ENCODE data around the gene SPATA2.
"Not testable (repeated sequence)": the region's sequence is repeated elsewhere in the genome, so short reads cannot be mapped to it uniquely, and the experiment has no call there.

DNA sequence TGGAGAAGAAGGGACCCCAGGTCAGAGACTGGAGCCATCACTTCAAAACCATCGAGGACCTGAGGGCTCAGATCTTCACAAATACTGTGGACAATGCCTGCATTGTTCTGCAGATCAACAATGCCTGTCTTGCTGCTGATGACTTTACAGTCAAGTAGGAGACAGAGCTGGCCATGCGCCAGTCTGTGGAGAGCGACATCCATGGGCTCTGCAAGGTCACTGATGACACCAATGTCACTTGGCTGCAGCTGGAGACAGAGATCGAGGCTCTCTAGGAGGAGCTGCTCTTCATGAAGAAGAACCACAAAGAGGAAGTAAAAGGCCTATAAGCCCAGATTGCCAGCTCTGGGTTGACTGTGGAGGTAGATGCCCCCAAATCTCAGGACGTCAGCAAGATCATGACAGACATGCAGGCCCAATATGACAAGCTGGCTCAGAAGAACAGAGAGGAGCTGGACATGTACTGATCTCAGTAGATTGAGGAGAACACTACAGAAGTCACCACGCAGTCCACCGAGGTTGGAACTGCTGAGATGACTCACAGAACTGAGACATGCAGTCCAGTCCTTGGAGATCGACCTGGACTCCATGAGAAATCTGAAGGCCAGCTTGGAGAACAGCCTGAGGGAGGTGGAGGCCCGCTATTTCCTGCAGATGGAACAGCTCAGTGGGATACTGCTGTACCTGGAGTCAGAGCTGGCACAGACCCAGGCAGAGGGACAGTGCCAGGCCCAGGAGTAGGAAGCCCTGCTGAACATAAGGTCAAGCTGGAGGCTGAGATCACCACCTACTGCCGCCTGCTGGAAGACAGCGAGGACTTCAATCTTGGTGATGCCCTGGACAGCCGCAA is 42.0 kb upstream of the SPATA2 start:
- TF ChIP-seq POLR2A (IDR thresholded peaks at IDR 0.05; ENCODE audit: low read length); CHD2 (IDR thresholded peaks at IDR 0.05; ENCODE audit: low read length, partially characterized antibody): not testable (repeated sequence)
- TF ChIP-seq, protein P1, sequence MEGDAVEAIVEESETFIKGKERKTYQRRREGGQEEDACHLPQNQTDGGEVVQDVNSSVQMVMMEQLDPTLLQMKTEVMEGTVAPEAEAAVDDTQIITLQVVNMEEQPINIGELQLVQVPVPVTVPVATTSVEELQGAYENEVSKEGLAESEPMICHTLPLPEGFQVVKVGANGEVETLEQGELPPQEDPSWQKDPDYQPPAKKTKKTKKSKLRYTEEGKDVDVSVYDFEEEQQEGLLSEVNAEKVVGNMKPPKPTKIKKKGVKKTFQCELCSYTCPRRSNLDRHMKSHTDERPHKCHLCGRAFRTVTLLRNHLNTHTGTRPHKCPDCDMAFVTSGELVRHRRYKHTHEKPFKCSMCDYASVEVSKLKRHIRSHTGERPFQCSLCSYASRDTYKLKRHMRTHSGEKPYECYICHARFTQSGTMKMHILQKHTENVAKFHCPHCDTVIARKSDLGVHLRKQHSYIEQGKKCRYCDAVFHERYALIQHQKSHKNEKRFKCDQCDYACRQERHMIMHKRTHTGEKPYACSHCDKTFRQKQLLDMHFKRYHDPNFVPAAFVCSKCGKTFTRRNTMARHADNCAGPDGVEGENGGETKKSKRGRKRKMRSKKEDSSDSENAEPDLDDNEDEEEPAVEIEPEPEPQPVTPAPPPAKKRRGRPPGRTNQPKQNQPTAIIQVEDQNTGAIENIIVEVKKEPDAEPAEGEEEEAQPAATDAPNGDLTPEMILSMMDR (IDR thresholded peaks at IDR 0.05) = not testable (repeated sequence)
- TF ChIP-seq, protein P2, sequence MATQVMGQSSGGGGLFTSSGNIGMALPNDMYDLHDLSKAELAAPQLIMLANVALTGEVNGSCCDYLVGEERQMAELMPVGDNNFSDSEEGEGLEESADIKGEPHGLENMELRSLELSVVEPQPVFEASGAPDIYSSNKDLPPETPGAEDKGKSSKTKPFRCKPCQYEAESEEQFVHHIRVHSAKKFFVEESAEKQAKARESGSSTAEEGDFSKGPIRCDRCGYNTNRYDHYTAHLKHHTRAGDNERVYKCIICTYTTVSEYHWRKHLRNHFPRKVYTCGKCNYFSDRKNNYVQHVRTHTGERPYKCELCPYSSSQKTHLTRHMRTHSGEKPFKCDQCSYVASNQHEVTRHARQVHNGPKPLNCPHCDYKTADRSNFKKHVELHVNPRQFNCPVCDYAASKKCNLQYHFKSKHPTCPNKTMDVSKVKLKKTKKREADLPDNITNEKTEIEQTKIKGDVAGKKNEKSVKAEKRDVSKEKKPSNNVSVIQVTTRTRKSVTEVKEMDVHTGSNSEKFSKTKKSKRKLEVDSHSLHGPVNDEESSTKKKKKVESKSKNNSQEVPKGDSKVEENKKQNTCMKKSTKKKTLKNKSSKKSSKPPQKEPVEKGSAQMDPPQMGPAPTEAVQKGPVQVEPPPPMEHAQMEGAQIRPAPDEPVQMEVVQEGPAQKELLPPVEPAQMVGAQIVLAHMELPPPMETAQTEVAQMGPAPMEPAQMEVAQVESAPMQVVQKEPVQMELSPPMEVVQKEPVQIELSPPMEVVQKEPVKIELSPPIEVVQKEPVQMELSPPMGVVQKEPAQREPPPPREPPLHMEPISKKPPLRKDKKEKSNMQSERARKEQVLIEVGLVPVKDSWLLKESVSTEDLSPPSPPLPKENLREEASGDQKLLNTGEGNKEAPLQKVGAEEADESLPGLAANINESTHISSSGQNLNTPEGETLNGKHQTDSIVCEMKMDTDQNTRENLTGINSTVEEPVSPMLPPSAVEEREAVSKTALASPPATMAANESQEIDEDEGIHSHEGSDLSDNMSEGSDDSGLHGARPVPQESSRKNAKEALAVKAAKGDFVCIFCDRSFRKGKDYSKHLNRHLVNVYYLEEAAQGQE (IDR thresholded peaks at IDR 0.05) = not testable (repeated sequence)
- TF ChIP-seq, protein P3, sequence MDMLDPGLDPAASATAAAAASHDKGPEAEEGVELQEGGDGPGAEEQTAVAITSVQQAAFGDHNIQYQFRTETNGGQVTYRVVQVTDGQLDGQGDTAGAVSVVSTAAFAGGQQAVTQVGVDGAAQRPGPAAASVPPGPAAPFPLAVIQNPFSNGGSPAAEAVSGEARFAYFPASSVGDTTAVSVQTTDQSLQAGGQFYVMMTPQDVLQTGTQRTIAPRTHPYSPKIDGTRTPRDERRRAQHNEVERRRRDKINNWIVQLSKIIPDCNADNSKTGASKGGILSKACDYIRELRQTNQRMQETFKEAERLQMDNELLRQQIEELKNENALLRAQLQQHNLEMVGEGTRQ (IDR thresholded peaks at IDR 0.05) = not testable (repeated sequence)
